ENCODE data around the gene ZMYM4.

The ZMYM4 gene

GRCh38 chr1:35278886-35279554 is 10.5 kb downstream of the ZMYM4 start:
- DNase-seq (ENCODE audit: low read depth): no peak

GRCh38 chr1:35279555-35279904 is 11.0 kb downstream of the ZMYM4 start:
- no peak for DNase-seq (ENCODE audit: low read depth)

- DNase-seq (ENCODE audit: low read depth): no peak
Observed at GRCh38 chr1:35280006-35280405, 11.5 kb downstream of the ZMYM4 start.

GRCh38 chr1:35281565-35281964 is 13.1 kb downstream of the ZMYM4 start:
- no peak for DNase-seq (ENCODE audit: low read depth)

GRCh38 chr1:35282172-35282571 is 13.7 kb downstream of the ZMYM4 start:
- DNase-seq (ENCODE audit: low read depth): no peak

GRCh38 chr1:35284852-35285251 is 16.3 kb downstream of the ZMYM4 start:
- DNase-seq (ENCODE audit: low read depth): no peak

GRCh38 chr1:35285771-35286606 is 17.5 kb downstream of the ZMYM4 start:
- no peak for DNase-seq (ENCODE audit: low read depth)

GRCh38 chr1:35287807-35288640 is 19.5 kb downstream of the ZMYM4 start:
- DNase-seq (ENCODE audit: low read depth): no peak

- DNase-seq (ENCODE audit: low read depth): no peak
Observed at GRCh38 chr1:35288761-35289160, 20.3 kb downstream of the ZMYM4 start.

GRCh38 chr1:35290452-35290851 is 21.9 kb downstream of the ZMYM4 start:
- DNase-seq (ENCODE audit: low read depth): no peak

- no peak for DNase-seq (ENCODE audit: low read depth)
Observed at GRCh38 chr1:35294809-35295208, 26.3 kb downstream of the ZMYM4 start.

- no peak for DNase-seq (ENCODE audit: low read depth)
Observed at GRCh38 chr1:35297886-35298285, 29.4 kb downstream of the ZMYM4 start.

GRCh38 chr1:35298464-35298863 is 30.0 kb downstream of the ZMYM4 start:
- no peak for DNase-seq (ENCODE audit: low read depth)

- DNase-seq (ENCODE audit: low read depth): no peak
Observed at GRCh38 chr1:35300376-35300775, 31.9 kb downstream of the ZMYM4 start.

- no peak for DNase-seq (ENCODE audit: low read depth)
Observed at GRCh38 chr1:35301674-35302392, 33.3 kb downstream of the ZMYM4 start.

- no peak for DNase-seq (ENCODE audit: low read depth)
Observed at GRCh38 chr1:35305383-35305782, 36.9 kb downstream of the ZMYM4 start.

GRCh38 chr1:35315649-35316048 is 47.1 kb downstream of the ZMYM4 start:
- DNase-seq (ENCODE audit: low read depth): no peak

- no peak for DNase-seq (ENCODE audit: low read depth)
Observed at GRCh38 chr1:35316264-35316663, 47.8 kb downstream of the ZMYM4 start.

GRCh38 chr1:35319988-35320713 is 51.6 kb downstream of the ZMYM4 start:
- DNase-seq (ENCODE audit: low read depth): no peak

GRCh38 chr1:35320937-35321336 is 52.4 kb downstream of the ZMYM4 start:
- DNase-seq (ENCODE audit: low read depth): no peak

- no peak for DNase-seq (ENCODE audit: low read depth)
Observed at GRCh38 chr1:35324486-35324885, 56.0 kb downstream of the ZMYM4 start.
